Activated CD8-positive, alpha-beta memory T cell treated with anti-CD3 and anti-CD28 coated beads, Interleukin-2, amount 50 U/mL, for 1 hour (primary cell): ENCODE results near the gene GPM6B.

Experiments used
- DNase-seq: peaks from one replicate; pipeline ENCODE4 v3.0.0-alpha.2; 2020; ENCODE audit errors: extremely low read depth

GPM6B gene

DNA sequence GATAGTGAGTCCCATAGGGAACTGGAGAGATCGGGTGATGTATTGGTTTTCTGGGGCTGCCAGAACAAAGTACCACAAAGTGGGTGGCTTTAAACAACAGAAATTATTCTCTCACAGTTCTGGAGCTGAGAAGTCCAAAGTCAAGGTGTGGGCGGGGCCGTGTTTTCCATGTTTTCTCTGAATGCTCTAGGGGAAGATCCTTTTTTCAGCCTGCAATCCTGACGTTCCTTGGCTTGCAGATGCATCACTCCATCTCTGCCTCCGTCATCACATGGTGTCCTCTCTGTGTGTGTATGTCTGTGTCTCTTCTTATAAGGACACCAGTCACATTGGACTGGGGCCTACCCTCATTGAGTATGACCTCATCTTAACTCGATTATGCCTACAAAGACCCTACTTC is 7.9 kb upstream of the GPM6B start:
- DNase-seq: no peak

DNA sequence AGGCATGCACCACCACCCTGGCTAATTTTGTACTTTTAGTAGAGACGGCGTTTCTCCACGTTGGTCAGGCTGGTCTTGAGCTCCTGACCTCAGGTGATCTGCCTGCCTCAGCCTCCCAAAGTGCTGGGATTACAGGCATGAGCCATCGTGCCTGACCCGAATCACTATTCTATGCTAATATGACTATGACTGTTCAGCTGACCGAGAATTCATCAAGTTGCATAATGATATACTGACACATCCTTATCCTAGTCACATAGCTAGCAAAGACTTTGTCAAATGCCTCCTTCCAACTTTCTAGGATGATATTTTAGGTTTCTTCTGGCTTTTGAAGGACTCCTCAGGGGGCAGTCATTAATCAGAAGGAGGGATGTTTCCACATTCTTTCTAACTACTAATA is 4.8 kb upstream of the GPM6B start:
- no peak for DNase-seq

DNA sequence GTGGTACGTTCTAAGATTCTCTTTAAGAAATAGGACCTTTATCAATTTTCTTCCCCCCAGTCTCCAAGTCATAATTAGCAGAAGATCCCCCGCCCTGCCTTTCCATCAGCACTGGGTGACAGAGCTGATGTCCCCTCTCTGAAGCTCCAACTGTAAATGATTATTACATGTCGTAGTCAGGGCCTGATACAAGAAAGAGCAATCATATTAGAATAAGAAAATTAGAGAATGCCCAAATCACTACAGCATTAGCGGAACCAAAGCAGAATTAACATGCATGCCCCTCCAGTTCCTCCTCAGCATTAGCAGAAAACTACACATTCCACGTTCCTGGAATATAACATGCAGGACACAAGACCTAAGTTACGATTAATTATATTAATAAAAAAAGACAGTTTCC is 717 bp downstream of the GPM6B start:
- no peak for DNase-seq

DNA sequence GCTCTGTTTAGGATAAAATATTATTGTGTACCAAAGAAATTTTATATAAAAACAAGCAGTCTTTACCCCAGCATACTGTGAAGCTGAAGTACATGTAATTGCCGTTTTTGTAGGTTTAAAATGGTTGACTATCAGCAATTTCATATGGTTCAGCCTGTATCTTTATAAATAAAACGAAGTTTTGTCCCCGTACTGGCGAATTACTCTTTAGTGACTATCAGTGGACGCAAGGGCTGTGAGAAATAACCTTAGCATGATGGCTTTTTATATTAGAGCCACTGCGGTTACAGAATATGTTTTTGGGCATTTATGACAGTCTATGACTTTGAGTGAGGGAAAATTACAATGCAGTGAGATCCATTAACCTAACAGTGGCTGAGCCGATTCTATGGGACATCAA is 1.2 kb downstream of the GPM6B start:
- no peak for DNase-seq

DNA sequence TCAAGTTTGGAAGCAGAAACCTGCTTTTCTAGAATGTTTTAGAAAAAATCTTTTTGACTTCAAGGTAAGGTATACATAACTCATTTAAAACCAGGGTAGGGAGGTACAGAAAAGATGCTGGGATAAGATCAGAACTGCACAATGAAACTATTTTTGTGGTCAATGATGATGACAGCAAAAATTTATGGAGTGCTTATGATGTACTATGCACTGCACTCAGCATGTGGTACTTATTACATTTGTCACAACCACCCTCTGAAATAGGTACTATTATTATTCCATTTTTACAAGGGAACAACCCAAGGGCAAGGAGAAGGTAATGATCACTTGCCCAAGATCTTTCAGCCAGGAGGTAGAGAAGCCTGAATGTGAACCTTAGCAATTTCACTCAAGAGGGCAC is 8.0 kb downstream of the GPM6B start:
- no peak for DNase-seq

DNA sequence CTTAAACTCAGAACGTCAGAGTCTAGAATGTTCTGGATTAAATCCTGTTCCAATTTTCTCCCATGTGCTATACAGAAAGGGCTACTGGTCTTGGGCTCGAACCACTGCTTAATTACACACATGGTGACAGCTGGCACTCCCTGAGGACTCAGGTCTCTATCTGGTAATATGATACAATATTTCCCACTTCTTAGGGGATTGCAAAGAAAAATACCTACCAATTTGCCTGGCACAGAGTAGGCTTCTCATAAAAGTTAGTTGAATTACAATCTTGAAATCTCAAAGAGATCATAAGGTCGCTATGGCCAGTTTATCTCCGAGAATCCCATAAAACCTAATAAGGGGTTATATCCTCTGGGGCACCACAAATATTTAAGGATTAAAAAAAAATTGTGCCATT is 8.6 kb downstream of the GPM6B start:
- no peak for DNase-seq

DNA sequence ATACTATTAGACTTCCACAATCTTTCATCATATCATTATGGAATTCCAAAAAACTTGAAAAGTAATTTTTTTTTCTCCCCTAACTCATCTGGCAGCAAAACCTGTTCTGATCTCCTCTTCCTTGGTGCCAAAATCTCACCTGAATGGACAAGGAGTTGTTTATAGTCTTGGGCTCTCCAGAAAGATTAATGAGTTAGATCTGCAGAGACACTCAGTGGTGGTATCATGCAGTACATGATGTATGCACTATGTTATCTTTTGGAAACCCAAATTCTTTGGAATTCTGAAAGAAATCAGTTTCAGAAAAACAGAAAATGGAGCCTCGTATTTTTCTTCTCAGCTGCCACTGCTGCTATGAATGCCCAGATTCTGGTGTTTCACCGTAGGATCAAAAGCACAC is 11.7 kb downstream of the GPM6B start:
- DNase-seq: no peak

DNA sequence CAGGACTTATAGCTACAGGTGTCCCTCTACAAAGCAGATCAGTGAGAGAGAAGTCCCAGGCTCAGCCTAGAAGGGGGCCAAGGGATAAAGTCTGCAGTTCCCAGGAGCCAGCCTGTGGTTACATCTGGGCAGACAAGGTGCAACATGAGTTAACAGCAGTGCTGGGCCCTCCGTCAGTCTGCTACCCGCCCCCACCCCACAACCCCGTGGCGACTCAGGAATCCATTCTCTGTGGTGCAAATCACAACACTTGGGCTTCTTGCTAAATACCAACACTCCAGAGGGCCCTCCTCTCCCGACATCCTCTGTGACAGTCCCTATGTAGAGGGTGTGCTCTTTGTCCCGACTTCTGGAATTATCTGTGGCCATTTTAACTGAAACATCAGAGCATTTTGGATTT is 13.8 kb downstream of the GPM6B start:
- DNase-seq: no peak

DNA sequence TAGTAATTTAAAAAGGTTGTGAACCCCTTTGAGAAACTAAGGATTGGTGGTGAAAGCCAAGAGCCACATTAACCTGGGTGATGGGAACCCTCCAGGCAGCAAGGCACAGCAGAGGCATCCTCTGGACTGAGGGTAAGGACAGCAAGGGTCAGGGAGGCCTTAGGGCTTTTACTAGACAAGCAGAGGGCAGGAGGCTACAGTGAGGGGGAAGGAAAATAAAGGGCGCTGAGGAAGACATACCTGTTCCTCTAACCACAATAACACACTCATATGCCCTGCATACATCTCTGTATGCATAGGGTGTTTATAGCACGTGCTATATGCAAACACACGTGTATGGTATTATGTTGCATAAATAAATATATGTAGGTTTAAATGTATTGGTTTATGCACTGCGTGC is 18.7 kb downstream of the GPM6B start:
- DNase-seq: no peak

DNA sequence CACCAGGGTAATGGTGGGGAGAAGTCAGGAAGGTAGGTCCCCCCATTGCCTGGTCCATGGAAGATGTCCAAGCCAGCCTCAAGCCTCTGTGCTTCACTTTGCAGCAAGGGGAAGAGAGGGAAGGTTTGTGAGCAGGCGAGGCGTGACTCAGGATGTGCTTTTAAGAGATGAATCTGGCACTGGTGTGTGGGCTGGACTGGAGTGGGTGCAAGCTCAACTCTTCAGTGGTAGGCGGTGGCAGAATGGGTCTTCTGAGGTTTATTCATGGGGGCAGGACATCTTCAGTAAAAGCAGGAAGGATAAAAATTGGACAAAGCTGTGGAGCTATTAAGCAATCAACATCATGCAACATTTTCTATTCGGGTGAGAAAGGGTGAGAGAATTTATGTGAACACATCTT is 19.4 kb downstream of the GPM6B start:
- no peak for DNase-seq

DNA sequence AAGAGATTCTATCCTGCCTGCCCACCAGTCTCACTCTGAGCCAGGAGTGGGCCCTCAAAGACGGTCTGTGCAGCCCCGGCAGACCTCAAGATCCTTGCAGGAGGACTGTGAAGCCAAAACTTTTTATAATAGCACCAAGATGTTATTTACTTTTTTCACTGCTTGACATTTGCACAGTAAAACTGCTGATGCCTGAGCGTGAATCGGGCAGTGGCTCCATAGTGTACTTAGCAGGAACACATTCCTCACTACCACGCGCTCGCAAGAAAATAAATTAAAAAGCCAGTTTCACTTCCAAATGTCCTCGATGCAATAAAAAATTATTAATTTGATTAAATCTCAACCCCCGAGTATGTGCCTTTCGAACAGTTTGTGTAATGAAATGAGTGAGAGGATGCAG is 22.5 kb downstream of the GPM6B start:
- DNase-seq: no peak

DNA sequence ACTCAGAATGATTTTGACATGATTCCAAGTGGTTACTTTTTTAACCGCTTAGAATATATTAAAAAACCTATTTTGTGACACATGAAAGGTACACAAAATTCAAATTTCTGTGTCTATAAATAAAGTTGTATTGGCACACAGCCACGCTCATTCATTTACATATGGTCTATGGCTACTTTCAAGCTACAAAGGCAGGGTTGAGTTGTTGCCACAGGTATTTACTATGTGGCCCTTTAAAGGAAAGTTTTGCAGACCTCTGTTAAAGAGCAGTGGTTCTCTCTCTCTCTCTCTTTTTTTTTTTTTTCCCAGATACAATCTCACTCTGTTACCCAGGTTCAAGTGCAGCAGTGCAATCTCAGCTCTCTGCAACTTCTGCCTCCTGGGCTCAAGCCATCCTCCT is 23.0 kb downstream of the GPM6B start:
- no peak for DNase-seq

DNA sequence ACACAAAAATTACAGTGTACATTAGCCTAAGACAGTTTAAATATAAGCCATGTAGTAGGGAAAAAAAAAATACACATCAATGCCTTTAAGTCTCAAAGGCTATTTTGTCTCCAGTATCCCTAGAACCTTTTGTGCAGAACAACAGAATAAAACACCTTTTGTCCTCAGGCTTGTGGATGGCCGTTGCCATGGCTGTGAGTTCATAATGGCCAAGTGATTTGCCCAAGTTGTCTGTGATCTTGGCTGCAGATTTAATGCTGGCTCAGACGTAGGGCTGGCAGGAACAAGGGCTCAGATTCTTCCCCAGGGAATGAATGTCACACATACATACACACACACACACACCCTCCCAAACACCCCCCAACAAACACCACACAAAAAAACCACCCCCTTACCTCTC is 25.3 kb downstream of the GPM6B start:
- DNase-seq: no peak

DNA sequence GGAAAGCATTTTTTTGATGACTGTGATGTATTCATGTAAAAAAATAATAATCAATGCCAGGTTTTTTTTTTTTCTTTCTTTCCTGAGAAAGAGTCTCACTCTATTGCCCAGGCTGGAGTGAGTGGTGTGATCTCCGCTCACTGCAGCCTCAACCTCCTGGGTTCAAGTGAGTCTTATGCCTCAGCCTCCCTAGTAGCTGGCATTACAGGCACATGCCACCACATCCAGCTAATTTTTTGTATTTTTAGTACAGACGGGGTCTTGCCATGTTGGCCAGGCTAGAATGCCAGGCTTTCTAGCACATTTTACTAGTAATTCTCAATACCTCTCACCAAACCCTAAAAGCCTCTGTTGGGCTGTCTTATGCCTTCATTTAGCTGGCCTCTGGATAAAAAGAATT is 25.7 kb downstream of the GPM6B start:
- DNase-seq: no peak

DNA sequence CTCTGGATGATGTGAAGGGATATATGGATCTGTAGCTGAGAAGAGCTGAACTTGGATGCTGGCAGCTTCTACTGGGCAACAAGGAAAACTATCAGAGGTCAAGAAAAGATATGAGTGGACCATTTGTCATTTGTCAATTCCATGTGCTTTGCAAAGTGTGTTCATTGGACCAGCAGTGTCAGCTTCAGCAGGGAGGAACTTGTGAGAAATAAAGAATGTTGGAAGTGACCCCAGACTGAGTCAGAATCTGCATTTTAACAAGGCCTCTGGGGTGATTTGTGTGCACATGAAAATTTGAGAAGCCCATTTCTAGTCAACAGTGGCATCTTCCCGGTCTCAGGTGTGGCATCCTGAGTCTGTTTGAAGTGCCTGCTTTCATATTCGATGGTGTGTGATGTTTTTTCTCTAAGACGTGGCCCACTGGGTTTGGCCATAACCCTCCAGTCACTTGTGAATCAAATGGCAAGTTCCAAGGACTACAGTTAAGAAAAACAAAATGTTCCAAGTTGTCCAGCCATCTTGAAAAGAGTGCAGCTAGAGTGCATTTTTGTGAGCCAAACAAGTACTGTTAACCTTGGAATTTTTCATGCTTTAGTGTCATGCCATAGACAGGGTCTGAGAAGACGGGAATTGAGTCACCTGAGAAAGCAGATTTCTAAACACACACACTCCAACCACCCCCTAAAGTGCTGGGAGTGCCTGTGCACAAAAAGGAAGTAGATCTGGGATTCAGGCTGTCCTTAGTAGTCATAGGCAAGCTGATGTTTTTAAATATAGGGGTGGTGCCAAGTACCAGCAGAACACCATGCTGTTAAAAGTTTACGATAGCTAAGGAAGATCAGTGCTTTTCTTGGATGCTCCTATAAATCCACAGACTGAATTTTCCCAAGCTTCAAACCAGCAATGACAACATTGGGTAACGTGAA is 26.4 kb downstream of the GPM6B start:
- DNase-seq: no peak

DNA sequence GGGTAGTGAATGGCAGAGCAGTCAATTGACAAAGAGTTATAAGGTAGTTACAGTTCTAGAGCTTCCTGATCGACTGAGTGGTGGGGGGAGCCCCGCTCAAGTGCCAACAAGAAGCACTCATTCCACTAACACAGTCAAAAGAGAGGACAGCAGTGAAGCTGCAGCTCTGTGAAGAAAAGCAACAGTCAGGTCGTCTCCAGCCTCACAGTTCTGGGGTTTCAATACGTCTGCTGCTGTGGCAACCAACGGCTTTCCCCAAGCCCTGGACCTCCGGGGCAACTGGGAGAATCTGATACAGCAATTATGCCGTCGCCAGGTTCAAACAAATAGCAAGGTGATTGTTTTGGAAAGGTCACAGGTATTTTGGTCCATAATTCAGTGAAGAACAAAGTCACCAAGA is 30.8 kb downstream of the GPM6B start:
- no peak for DNase-seq

DNA sequence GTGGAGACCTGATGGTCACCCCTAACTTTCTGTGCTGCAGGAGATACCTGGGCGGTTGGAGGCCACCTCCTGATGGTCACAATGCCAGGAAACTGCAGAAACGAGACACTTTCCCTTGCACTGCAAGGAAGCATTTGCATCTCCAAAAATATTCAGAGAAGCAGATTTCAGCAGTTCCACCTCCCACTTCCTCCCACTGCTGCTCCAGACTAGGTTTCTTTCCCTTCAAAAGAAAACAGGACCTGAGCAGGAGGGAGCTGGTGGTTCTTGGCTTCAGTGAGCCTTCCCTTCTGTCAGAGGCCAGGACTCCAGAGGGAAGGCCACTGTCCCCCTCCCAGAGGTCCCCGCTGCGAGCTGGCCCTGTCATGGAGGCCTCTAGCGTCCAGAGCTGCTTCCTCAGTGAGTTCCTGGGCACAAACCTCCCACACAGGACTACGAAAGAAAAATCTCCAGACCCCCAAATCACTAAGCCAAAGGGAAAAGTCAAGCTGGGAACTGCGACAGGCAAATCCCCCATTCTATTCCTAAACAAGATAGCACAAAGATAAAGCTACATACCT is 35.9 kb downstream of the GPM6B start:
- DNase-seq: no peak

DNA sequence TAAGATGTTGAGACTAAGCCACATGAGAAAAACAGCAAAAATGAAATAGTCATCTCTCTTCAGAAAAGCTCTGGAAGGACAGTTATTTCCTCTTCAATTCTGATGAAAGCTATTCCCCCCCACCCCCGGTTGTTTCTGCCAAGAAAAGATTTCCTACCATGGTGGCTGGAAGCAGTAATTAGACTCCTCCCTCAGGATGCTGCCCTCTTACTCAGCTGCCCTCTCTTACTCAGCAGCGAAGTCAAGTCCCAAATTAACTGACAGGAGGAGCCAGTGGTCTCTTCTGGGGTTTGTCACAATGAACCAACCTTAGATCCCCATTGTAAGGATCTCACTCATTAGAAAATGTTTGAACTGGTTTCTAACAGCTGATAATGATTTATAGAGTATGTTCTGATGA is 38.0 kb downstream of the GPM6B start:
- no peak for DNase-seq

DNA sequence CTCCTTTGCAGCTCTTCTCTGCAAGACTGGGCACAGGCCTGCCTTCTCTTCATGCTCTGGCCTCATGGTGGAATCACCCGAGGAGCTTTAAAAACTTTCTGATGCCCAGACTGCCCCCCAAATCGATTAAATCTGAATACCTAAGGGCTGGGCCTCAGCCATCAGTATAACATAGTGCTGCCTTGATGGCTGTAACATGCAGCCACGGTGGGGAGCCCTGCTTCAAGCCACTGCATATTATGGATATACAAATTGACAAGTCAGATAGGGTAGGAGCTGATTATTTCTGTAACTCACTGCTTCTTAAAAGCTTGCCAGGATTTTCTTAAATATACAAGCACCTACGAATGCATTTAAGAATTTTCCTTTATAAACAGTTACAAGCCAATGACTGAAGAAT is 40.5 kb downstream of the GPM6B start:
- no peak for DNase-seq

DNA sequence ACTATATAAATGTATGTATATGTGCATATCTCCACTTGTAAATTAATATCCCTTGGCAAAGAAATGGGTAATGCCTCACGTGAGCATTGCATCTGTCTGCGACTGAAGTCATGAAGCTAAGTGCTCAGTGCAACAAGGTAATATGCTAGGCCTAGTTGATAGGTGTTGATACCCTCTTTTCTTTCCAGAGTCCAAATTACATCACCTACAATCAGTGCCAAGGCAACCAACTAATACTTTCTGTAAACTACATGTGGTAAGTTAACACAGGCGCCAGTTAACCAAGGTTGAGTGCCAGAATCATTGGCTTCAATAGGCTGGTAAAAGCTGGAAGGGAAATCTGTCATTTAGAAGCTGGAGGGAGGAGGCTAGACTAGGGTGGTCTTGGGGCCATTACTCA is 41.1 kb downstream of the GPM6B start:
- DNase-seq: no peak

DNA sequence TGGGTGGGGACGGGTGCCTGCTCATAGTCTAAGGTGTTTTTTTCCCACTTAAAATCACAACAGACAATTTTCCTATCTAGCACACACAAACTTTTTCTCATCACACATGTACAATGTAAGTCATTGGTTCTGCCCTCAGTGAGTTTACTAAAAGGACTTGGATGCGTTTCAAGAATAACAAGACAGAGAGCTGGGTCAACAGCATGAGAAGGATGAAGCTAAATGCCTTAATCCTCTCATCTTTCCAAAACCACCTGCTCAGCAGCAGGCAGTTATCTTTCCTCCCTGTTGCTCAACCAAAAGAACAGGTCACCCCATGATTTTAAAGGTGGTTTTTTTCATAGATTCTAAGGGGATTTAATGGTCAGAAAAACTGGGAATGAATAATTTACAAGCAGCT is 42.2 kb downstream of the GPM6B start:
- DNase-seq: no peak

DNA sequence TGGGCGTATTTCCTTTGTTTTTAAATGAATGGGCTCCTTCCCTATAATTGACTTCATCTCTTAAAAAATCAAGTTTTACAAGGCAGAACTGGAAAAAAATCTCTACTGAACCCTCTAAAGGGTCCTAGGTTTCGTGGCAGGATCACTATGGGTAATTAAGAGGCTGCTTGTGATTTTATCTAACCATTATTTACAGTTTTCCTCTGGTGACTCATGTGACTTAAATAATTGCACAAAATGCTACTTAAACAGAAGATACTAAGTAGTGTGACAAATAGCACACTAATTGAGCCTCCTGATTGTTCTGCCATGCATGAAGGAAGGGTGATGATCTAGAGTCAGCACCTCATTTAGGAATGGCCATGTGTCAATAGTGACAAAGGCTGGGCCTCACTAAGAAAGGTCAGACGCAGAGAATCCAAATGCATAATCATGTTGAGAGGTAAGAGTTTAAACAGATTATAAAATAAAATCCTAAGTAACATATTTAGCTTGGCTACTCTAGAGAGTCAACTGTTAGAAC is 46.8 kb downstream of the GPM6B start:
- no peak for DNase-seq

DNA sequence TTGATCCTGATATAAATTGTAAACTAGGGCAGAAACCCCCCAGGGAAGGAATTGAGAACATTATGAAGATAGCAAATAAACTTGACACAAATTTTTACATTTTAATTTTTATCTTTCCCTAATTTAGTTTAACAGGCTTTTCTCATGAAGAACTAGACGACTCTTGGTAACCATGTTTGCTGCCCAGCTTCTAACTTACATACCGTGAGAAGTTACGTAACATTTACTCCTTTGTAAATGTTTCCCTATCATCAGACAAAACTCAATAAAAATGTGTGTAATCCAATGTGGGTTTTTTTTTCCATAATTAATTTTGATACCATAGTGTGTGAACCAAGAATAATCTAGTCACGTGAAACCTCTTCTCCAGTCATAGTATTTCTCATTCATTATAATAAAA is 48.0 kb downstream of the GPM6B start:
- DNase-seq: no peak

DNA sequence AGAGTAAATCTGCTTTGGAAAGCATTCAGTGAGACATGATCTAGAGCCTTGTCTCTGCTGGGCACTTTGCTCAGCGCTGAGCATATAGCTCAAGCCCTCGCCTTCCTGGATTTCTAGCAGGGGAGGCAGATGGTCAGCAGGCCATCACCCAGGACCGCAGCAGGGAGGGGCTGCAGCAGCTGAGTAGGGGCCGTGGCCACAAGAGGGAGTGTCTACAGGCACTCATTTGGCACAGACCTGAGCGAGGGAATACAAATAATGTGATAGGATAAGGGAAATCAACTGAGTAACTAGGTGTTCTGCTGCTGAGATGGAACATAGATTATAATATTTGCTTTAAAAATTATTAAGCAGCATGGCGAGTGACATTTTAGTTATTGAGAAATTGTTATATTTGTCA is 52.1 kb downstream of the GPM6B start:
- DNase-seq: no peak
